Measurements from ENCODE around the gene PAK5. TPM values are rescaled to one million over a fixed set of nuclear protein-coding genes. Genes with fewer than 3 reads are reported as not detected.

The PAK5 gene
- total and polyA plus RNA-seq, 4 donors = 0.03 to 0.51 (median 0.16) TPM

GRCh38 chr20:9756660-9757059 lies 82.2 kb downstream of the PAK5 start:
- peaks cover 0 to 2% (median 0%) of the 10 kb centered on the region in 4 donors for H3K9me3 ChIP-seq (ENCODE audit: control insufficient read depth in 4 of 4, insufficient read depth in 3 of 4, low read length in 3 of 4)
- 72 to 79% methylated on average over 3 of the region's 3 CpGs for WGBS, 2 donors
- no peak overlapping the region for H3K27ac ChIP-seq (ENCODE audit: low read depth in 1 of 2, low read length in 1 of 2)
- no peak overlapping the region for H3K4me3 ChIP-seq
- no peaks in the 10 kb centered on the region for H3K27me3 ChIP-seq (ENCODE audit: control insufficient read depth in 3 of 3, insufficient read depth in 3 of 3, low read length in 2 of 3)
- DNase-seq (no peak), ATAC-seq (ENCODE audit: insufficient read depth, low FRiP score) (no peak)
- H3K9ac ChIP-seq (ENCODE audit: insufficient read depth in 1 of 2, low read length in 2 of 2) = no peak overlapping the region
- H3K36me3 ChIP-seq (ENCODE audit: control insufficient read depth in 4 of 4, insufficient read depth in 4 of 4, low read length in 4 of 4) = no peaks in the 10 kb centered on the region
- TF ChIP-seq CTCF (IDR thresholded peaks at IDR 0.05; ENCODE audit: control extremely low read depth, extremely low read depth) = no peak
- H3K4me1 ChIP-seq (ENCODE audit: control insufficient read depth in 5 of 5, insufficient read depth in 5 of 5, low read length in 5 of 5) = no peaks in the 10 kb centered on the region

DNA sequence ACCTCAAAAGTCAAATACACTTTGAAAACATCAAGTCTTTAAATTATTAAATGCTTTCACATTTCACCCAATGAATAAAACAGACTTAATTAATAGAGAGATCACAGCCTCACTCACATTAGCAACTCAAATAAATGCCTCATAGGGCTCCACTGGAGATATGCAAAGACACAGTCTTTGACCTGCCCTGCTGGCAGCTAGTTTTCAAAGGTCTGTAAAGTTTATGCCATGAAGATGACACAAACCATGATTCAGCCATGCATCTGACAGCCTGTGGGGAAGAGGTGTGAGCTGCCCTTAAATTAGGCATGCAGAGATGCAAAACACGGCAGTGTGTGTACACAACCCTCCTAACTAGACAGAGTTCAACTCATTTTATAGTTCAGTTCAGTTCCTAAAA lies 83.6 kb downstream of the PAK5 start:
- ATAC-seq (ENCODE audit: insufficient read depth, low FRiP score) = no peak

GRCh38 chr20:9744551-9744950 lies 94.3 kb downstream of the PAK5 start:
- ATAC-seq (ENCODE audit: insufficient read depth, low FRiP score) (no peak), DNase-seq (no peak)
- Histone ChIP-seq H3K4me3 (no peak overlapping the region), H3K9me3 (ENCODE audit: control insufficient read depth in 4 of 4, insufficient read depth in 3 of 4, low read length in 3 of 4) (peaks cover 0 to 3% (median 0%) of the 10 kb centered on the region in 4 donors), H3K36me3 (ENCODE audit: control insufficient read depth in 4 of 4, insufficient read depth in 4 of 4, low read length in 4 of 4) (no peaks in the 10 kb centered on the region), H3K27ac (ENCODE audit: low read depth in 1 of 2, low read length in 1 of 2) (no peak overlapping the region), H3K4me1 (ENCODE audit: control insufficient read depth in 5 of 5, insufficient read depth in 5 of 5, low read length in 5 of 5) (no peaks in the 10 kb centered on the region), H3K27me3 (ENCODE audit: control insufficient read depth in 3 of 3, insufficient read depth in 3 of 3, low read length in 2 of 3) (no peaks in the 10 kb centered on the region), H3K9ac (ENCODE audit: insufficient read depth in 1 of 2, low read length in 2 of 2) (no peak overlapping the region)
- no peak for TF ChIP-seq CTCF (IDR thresholded peaks at IDR 0.05; ENCODE audit: control extremely low read depth, extremely low read depth)

More for the DNA sequence above, 83.6 kb downstream of the PAK5 start:
- no peak overlapping the region for H3K9ac ChIP-seq (ENCODE audit: insufficient read depth in 1 of 2, low read length in 2 of 2)
- no peak overlapping the region for H3K27ac ChIP-seq (ENCODE audit: low read depth in 1 of 2, low read length in 1 of 2)
- no peaks in the 10 kb centered on the region for H3K36me3 ChIP-seq (ENCODE audit: control insufficient read depth in 4 of 4, insufficient read depth in 4 of 4, low read length in 4 of 4)
- 65 to 89% methylated on average over 1 of the region's 1 CpG for WGBS, 2 donors
- no peak overlapping the region for H3K4me3 ChIP-seq
- DNase-seq = no peak
- H3K9me3 ChIP-seq (ENCODE audit: control insufficient read depth in 4 of 4, insufficient read depth in 3 of 4, low read length in 3 of 4) = peaks cover 0 to 2% (median 0%) of the 10 kb centered on the region in 4 donors
- H3K4me1 ChIP-seq (ENCODE audit: control insufficient read depth in 5 of 5, insufficient read depth in 5 of 5, low read length in 5 of 5) = no peaks in the 10 kb centered on the region
- TF ChIP-seq CTCF (IDR thresholded peaks at IDR 0.05; ENCODE audit: control extremely low read depth, extremely low read depth) = no peak
- no peaks in the 10 kb centered on the region for H3K27me3 ChIP-seq (ENCODE audit: control insufficient read depth in 3 of 3, insufficient read depth in 3 of 3, low read length in 2 of 3)

DNA sequence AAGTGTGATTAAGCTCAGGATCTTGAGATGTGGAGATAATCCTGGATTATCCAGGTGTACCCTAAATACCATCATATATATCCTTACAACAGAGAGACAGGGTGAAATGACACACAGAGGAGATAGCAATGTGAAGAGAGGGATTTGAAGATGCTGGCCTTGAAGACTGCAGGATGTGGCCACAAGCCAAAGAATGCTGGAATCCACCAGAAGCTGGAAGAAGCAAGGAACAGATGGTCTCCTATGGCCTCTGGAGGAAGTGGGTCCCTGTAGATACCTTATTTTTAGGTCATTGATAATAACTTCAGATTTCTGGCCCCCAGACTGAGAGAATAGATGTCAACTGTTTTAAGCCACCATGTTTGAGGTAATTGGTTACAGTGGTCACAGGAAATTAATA lies 95.0 kb downstream of the PAK5 start:
- no peak for TF ChIP-seq CTCF (IDR thresholded peaks at IDR 0.05; ENCODE audit: control extremely low read depth, extremely low read depth)
- Histone ChIP-seq H3K36me3 (ENCODE audit: control insufficient read depth in 4 of 4, insufficient read depth in 4 of 4, low read length in 4 of 4) (no peaks in the 10 kb centered on the region), H3K9ac (ENCODE audit: insufficient read depth in 1 of 2, low read length in 2 of 2) (no peak overlapping the region), H3K27me3 (ENCODE audit: control insufficient read depth in 3 of 3, insufficient read depth in 3 of 3, low read length in 2 of 3) (no peaks in the 10 kb centered on the region), H3K9me3 (ENCODE audit: control insufficient read depth in 4 of 4, insufficient read depth in 3 of 4, low read length in 3 of 4) (peaks cover 0 to 3% (median 0%) of the 10 kb centered on the region in 4 donors), H3K27ac (ENCODE audit: low read depth in 1 of 2, low read length in 1 of 2) (no peak overlapping the region), H3K4me3 (no peak overlapping the region), H3K4me1 (ENCODE audit: control insufficient read depth in 5 of 5, insufficient read depth in 5 of 5, low read length in 5 of 5) (peaks cover 0 to 1% (median 0%) of the 10 kb centered on the region in 5 donors)
- no peak for ATAC-seq (ENCODE audit: insufficient read depth, low FRiP score)
- DNase-seq = no peak
